Measurements from ENCODE around the gene GNRHR.

GNRHR gene

GRCh38 chr4:67700116-67700737, 54.0 kb downstream of the GNRHR start:
- peak; percentile 35 for DNase-seq

GRCh38 chr4:67699603-67700002, 54.6 kb downstream of the GNRHR start:
- no peak for DNase-seq

- DNase-seq, result no peak
Measured at GRCh38 chr4:67697860-67698687, 56.1 kb downstream of the GNRHR start.

- no peak for DNase-seq
Measured at GRCh38 chr4:67696061-67696460, 58.1 kb downstream of the GNRHR start.

GRCh38 chr4:67694662-67695061, 59.5 kb downstream of the GNRHR start:
- no peak for DNase-seq

GRCh38 chr4:67691328-67691727, 62.9 kb downstream of the GNRHR start:
- no peak for DNase-seq

Data from activated CD4-positive, alpha-beta T cell treated with anti-CD3 and anti-CD28 coated beads, Interleukin-2, amount 50 U/mL, for 16 hours (primary cell).